Measurements from ENCODE around the gene GAD1. TPM values are rescaled to one million over a fixed set of nuclear protein-coding genes. Genes with fewer than 3 reads are reported as not detected.

The GAD1 gene
- total RNA-seq, 2 experiments from 2014 or later = not detected

DNA sequence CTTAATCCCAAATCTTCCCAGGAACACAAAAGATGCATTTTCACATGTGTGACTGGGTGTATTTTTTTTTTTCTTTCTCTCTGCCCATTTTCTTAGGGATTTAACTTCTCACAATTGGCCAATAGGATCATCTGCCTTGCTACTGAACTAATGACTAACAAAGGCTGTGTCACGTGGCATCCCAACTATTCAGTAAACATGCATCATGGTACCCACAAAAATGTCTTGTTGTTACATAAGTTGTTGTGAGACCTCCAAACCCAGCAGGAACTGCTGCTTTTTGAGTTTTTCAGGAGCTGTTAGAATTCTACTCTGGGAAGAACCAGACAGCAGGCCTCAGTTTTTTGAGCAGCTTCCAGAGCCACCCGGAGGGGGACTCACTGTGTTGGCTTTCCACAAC is 31.9 kb downstream of the GAD1 start:
- no peak overlapping the region for H2AFZ ChIP-seq (ENCODE audit: low read length)
- H3K27ac ChIP-seq (ENCODE audit: low read depth, low read length, poor library complexity, severe bottlenecking) = no peak overlapping the region
- H3K4me1 ChIP-seq (ENCODE audit: insufficient read depth, low read length, poor library complexity, severe bottlenecking) = no peaks in the 10 kb centered on the region
- DNase-seq (ENCODE audit: low spot score) = no peak
- BruUV-seq (replicated peaks) = no TSS peak
- no peaks in the 10 kb centered on the region for H3K9me2 ChIP-seq (ENCODE audit: insufficient read depth, low read length)
- no peaks in the 10 kb centered on the region for H3K79me2 ChIP-seq (ENCODE audit: insufficient read depth, low read depth, low read length)
- intact Hi-C loops (cut with micrococcal nuclease; ENCODE audit: unreplicated experiment) = no loop called here
- no peak overlapping the region for H3K4me3 ChIP-seq (ENCODE audit: low read depth, low read length, poor library complexity, severe bottlenecking)
- H3K9me3 ChIP-seq (ENCODE audit: low read length) = no peaks in the 10 kb centered on the region
- ChIA-PET CTCF (ENCODE audit: unreplicated experiment) (no interaction called here), POLR2A (no interaction called here)
- TF ChIP-seq, protein P1, sequence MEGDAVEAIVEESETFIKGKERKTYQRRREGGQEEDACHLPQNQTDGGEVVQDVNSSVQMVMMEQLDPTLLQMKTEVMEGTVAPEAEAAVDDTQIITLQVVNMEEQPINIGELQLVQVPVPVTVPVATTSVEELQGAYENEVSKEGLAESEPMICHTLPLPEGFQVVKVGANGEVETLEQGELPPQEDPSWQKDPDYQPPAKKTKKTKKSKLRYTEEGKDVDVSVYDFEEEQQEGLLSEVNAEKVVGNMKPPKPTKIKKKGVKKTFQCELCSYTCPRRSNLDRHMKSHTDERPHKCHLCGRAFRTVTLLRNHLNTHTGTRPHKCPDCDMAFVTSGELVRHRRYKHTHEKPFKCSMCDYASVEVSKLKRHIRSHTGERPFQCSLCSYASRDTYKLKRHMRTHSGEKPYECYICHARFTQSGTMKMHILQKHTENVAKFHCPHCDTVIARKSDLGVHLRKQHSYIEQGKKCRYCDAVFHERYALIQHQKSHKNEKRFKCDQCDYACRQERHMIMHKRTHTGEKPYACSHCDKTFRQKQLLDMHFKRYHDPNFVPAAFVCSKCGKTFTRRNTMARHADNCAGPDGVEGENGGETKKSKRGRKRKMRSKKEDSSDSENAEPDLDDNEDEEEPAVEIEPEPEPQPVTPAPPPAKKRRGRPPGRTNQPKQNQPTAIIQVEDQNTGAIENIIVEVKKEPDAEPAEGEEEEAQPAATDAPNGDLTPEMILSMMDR (conservative IDR thresholded peaks at IDR 0.05; ENCODE audit: low read length) = no peak
- TF ChIP-seq EZH2phosphoT487 (IDR thresholded peaks at IDR 0.05; ENCODE audit: borderline replicate concordance, low read depth, low read length) = no peak
- no peaks in the 10 kb centered on the region for H4K20me1 ChIP-seq (ENCODE audit: insufficient read depth, low read length)
- no peak overlapping the region for H3K4me2 ChIP-seq (ENCODE audit: low read length)
- H3K36me3 ChIP-seq (ENCODE audit: insufficient read depth, low read length) = no peaks in the 10 kb centered on the region

DNA sequence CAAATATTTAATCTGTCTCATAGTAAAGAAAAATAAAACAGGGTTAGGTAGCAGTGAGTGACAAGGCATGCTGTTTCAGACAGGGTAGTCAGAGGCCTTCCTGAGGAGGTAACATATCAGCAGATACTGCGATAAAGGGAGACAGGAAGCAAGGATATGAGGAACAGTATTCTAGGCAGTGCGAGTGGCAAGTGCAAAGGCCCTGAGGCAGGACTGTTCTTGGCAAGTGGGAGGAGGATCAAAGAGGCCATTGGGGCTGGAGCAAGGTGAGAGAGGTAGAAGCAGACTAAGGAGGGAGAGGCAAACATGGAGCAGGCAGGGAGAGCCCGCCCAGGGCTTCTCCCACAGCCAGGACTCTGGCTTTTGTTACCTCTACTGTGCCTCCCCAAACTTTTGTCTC is 33.6 kb downstream of the GAD1 start:
- no peaks in the 10 kb centered on the region for H3K9me2 ChIP-seq (ENCODE audit: insufficient read depth, low read length)
- CTCF ChIA-PET (ENCODE audit: unreplicated experiment) = no interaction called here
- POLR2A ChIA-PET = interaction anchor here (0.6 kb wide), 1 partner anchor 1068 kb away, joined by 3 read pairs; no protein-coding TSS in a partner anchor

DNA sequence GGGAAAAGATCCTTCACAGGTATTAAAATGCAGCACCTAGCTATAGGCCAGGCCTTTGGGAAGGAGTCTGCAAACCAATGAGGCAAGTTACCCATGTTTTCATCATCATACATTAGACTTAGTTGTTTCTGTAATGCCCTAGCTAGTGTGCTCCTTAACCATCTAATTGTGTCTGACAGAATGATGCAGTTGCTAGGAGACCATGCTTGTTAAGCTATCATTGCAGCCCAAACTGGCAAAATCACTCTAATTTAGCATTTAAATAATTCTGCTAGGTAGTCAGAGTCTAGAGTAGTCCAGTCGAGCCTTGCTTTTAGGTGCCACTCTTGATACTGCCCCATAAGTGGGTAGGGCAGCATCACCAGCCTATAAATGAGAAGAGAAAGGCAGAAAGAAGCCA is 34.9 kb downstream of the GAD1 start:
- Histone ChIP-seq H3K9me2 (ENCODE audit: insufficient read depth, low read length) (no peaks in the 10 kb centered on the region), H4K20me1 (ENCODE audit: insufficient read depth, low read length) (no peaks in the 10 kb centered on the region), H3K4me3 (ENCODE audit: low read depth, low read length, poor library complexity, severe bottlenecking) (no peak overlapping the region), H3K4me1 (ENCODE audit: insufficient read depth, low read length, poor library complexity, severe bottlenecking) (no peaks in the 10 kb centered on the region), H3K36me3 (ENCODE audit: insufficient read depth, low read length) (no peaks in the 10 kb centered on the region), H2AFZ (ENCODE audit: low read length) (no peak overlapping the region), H3K79me2 (ENCODE audit: insufficient read depth, low read depth, low read length) (no peaks in the 10 kb centered on the region), H3K27ac (ENCODE audit: low read depth, low read length, poor library complexity, severe bottlenecking) (no peak overlapping the region), H3K9me3 (ENCODE audit: low read length) (no peaks in the 10 kb centered on the region), H3K4me2 (ENCODE audit: low read length) (no peak overlapping the region)
- no peak for TF ChIP-seq EZH2phosphoT487 (IDR thresholded peaks at IDR 0.05; ENCODE audit: borderline replicate concordance, low read depth, low read length)
- TF ChIP-seq, protein P1 (conservative IDR thresholded peaks at IDR 0.05; ENCODE audit: low read length) = no peak
- BruUV-seq (replicated peaks) = no TSS peak
- DNase-seq (ENCODE audit: low spot score) = no peak
- ChIA-PET CTCF (ENCODE audit: unreplicated experiment) (no interaction called here), POLR2A (no interaction called here)
- intact Hi-C loops (cut with micrococcal nuclease; ENCODE audit: unreplicated experiment) = no loop called here

More for the DNA sequence above, 33.6 kb downstream of the GAD1 start:
- H3K79me2 ChIP-seq (ENCODE audit: insufficient read depth, low read depth, low read length) = no peaks in the 10 kb centered on the region
- H3K4me2 ChIP-seq (ENCODE audit: low read length) = no peak overlapping the region
- no peaks in the 10 kb centered on the region for H4K20me1 ChIP-seq (ENCODE audit: insufficient read depth, low read length)
- no peak overlapping the region for H3K4me3 ChIP-seq (ENCODE audit: low read depth, low read length, poor library complexity, severe bottlenecking)
- no peaks in the 10 kb centered on the region for H3K36me3 ChIP-seq (ENCODE audit: insufficient read depth, low read length)
- no peak for DNase-seq (ENCODE audit: low spot score)
- no peaks in the 10 kb centered on the region for H3K9me3 ChIP-seq (ENCODE audit: low read length)
- no peak overlapping the region for H2AFZ ChIP-seq (ENCODE audit: low read length)
- no peak overlapping the region for H3K27ac ChIP-seq (ENCODE audit: low read depth, low read length, poor library complexity, severe bottlenecking)
- BruUV-seq (replicated peaks) = no TSS peak
- intact Hi-C loops (cut with micrococcal nuclease; ENCODE audit: unreplicated experiment) = no loop called here
- TF ChIP-seq, protein P1 (conservative IDR thresholded peaks at IDR 0.05; ENCODE audit: low read length) = no peak
- TF ChIP-seq EZH2phosphoT487 (IDR thresholded peaks at IDR 0.05; ENCODE audit: borderline replicate concordance, low read depth, low read length) = no peak
- H3K4me1 ChIP-seq (ENCODE audit: insufficient read depth, low read length, poor library complexity, severe bottlenecking) = no peaks in the 10 kb centered on the region

Data from OCI-LY7 (cell line).